PC-3 (cell line): ENCODE results near the gene TM9SF4. TPM values are rescaled to one million over a fixed set of nuclear protein-coding genes. Genes with fewer than 3 reads are reported as not detected.
A peak's percentile ranks its signal among the peaks of the same experiment; 100 is the strongest.

Source experiments
- ATAC-seq: fragments of 200-7000 bp; cut with Tn5 transposase; 2 replicates; pipeline ENCODE4 v1.9.1; 2020; ENCODE audit warnings: mild to moderate bottlenecking, moderate library complexity
- BruUV-seq: library from RNA; stranded (reverse); fragments of 400-500 nt; replicated peaks from 2 replicates; lab custom pipeline; 2021; lab: Mats Ljungman, UMichigan
- CTCF ChIA-PET: fragments of 300-600 bp; sonication (Branson Sonifier 250); formaldehyde crosslinking; loops from one replicate; lab custom pipeline; 2022; ENCODE audit warnings: antibody characterized with exemption; lab: Charles Lee
- POLR2A ChIA-PET: fragments of 300-600 bp; sonication (Branson Sonifier 250); formaldehyde crosslinking; loops from one replicate; lab custom pipeline; 2022; ENCODE audit warnings: antibody characterized with exemption; ENCODE audit not compliant: unreplicated experiment; lab: Charles Lee
- DNase-seq: peaks from one replicate; pipeline ENCODE4 v3.0.0-alpha.2; 2015
- H2AFZ ChIP-seq: fragments of 300-600 bp; sonication (generic); 2 replicates; pipeline ENCODE4 v1.6.0; 2016; ENCODE audit warnings: antibody characterized with exemption, low read length
- H3F3A ChIP-seq: fragments of 300-600 bp; sonication (generic); one replicate; pipeline ENCODE4 v1.6.0; 2017; ENCODE audit warnings: antibody characterized with exemption, low read length, control low read depth, mild to moderate bottlenecking; ENCODE audit not compliant: unreplicated experiment
- H3K27ac ChIP-seq: fragments of 300-600 bp; sonication (generic); 2 replicates; pipeline ENCODE4 v1.5.1; 2016; ENCODE audit warnings: mild to moderate bottlenecking, low read length
- H3K27me3 ChIP-seq: fragments of 300-600 bp; sonication (generic); 2 replicates; pipeline ENCODE4 v1.6.1; 2016; ENCODE audit warnings: low read length, mixed read lengths
- H3K36me3 ChIP-seq: fragments of 300-600 bp; sonication (generic); 2 replicates; pipeline ENCODE4 v1.6.1; 2016; ENCODE audit warnings: low read depth, mixed run types, low read length, mixed read lengths
- H3K4me1 ChIP-seq: fragments of 300-600 bp; sonication (generic); 2 replicates; pipeline ENCODE4 v1.5.1; 2016; ENCODE audit warnings: low read length; ENCODE audit not compliant: insufficient read depth
- H3K4me2 ChIP-seq: fragments of 300-600 bp; sonication (generic); 2 replicates; pipeline ENCODE4 v1.6.0; 2016; ENCODE audit warnings: low read length
- H3K4me3 ChIP-seq: fragments of 300-600 bp; sonication (generic); 2 replicates; pipeline ENCODE4 v1.5.1; 2016; ENCODE audit warnings: mild to moderate bottlenecking, low read length, mixed read lengths
- H3K79me2 ChIP-seq: fragments of 300-600 bp; sonication (generic); 2 replicates; pipeline ENCODE4 v1.6.1; 2017; ENCODE audit warnings: low read length, mixed read lengths
- H3K9ac ChIP-seq: fragments of 300-600 bp; sonication (generic); 2 replicates; pipeline ENCODE4 v1.6.0; 2016; ENCODE audit warnings: mild to moderate bottlenecking, low read length
- H3K9me2 ChIP-seq: fragments of 300-600 bp; sonication (generic); replicated peaks from 2 replicates; pipeline ENCODE4 v1.6.1; 2016; ENCODE audit warnings: mixed run types, low read length, mixed read lengths
- H3K9me3 ChIP-seq: fragments of 300-600 bp; sonication (generic); 2 replicates; pipeline ENCODE4 v1.6.1; 2016; ENCODE audit warnings: low read length, mixed read lengths
- H4K20me1 ChIP-seq: fragments of 300-600 bp; sonication (generic); 2 replicates; pipeline ENCODE4 v1.6.1; 2016; ENCODE audit warnings: low read length, mixed read lengths
- EZH2 ChIP-seq: fragments of 300-600 bp; sonication (generic); IDR thresholded peaks from one replicate; pipeline ENCODE4 v1.6.1; 2017; ENCODE audit warnings: antibody characterized with exemption, mild to moderate bottlenecking, low read length; ENCODE audit not compliant: unreplicated experiment
- EZH2phosphoT487 ChIP-seq: fragments of 300-600 bp; sonication (generic); IDR thresholded peaks from 2 replicates; pipeline ENCODE4 v1.6.1; 2018; ENCODE audit warnings: mild to moderate bottlenecking, antibody characterized with exemption, low read length, borderline replicate concordance
- intact Hi-C: fragments of 100-400 bp; cut with micrococcal nuclease; formaldehyde crosslinking; loops from 2 replicates; pipeline ENCODE4 v1.9.0; 2023
- total RNA-seq: library from RNA; depleted of rRNA; stranded (reverse); fragments of >200 nt; gene quantifications from 2 replicates; pipeline ENCODE4 v1.2.3, GENCODE V29; 2014
- TF ChIP-seq, protein P1 (sequence below): fragments of 300-600 bp; sonication (generic); conservative IDR thresholded peaks from 2 replicates; pipeline ENCODE4 v1.5.1; 2017; ENCODE audit warnings: antibody characterized with exemption, low read depth, mild to moderate bottlenecking, low read length

The TM9SF4 gene
- total RNA-seq, 1 experiment from 2014 or later, result 32.6 TPM

- 0 out of 2 replicates have a peak overlapping the region, but pooled peaks have one; percentile 89 for H2AFZ ChIP-seq
Observed at GRCh38 chr20:32208499-32209154, 99.1 kb downstream of the TM9SF4 start.

GRCh38 chr20:32209850-32210605, 100.5 kb downstream of the TM9SF4 start:
- no peak overlapping the region for H3K27ac ChIP-seq
- H2AFZ ChIP-seq, result no peak overlapping the region
- no peaks in the 10 kb centered on the region for H3F3A ChIP-seq
- H3K4me3 ChIP-seq, result no peak overlapping the region
- ChIA-PET CTCF (no interaction called here), POLR2A (no interaction called here)
- intact Hi-C loops, result loop anchor here (5.0 to 10.0 kb wide), 3 partner anchors 47 to 145 kb away; partner anchors contain the start of gene ASXL1
- no peaks in the 10 kb centered on the region for H3K9me3 ChIP-seq
- peaks cover 16% of the 10 kb centered on the region; the same call in 1 of the 2 replicates for H4K20me1 ChIP-seq
- ATAC-seq (no peak), DNase-seq (no peak)
- no TSS peak for BruUV-seq
- peaks cover 30% of the 10 kb centered on the region for H3K4me1 ChIP-seq
- H3K4me2 ChIP-seq, result no peak overlapping the region
- H3K36me3 ChIP-seq, result peaks cover 14% of the 10 kb centered on the region; the same call in 1 of the 2 replicates
- H3K27me3 ChIP-seq, result no peaks in the 10 kb centered on the region
- H3K79me2 ChIP-seq, result peaks cover 64% of the 10 kb centered on the region
- no peak for TF ChIP-seq EZH2
- no peak for TF ChIP-seq EZH2phosphoT487
- TF ChIP-seq, protein P1, sequence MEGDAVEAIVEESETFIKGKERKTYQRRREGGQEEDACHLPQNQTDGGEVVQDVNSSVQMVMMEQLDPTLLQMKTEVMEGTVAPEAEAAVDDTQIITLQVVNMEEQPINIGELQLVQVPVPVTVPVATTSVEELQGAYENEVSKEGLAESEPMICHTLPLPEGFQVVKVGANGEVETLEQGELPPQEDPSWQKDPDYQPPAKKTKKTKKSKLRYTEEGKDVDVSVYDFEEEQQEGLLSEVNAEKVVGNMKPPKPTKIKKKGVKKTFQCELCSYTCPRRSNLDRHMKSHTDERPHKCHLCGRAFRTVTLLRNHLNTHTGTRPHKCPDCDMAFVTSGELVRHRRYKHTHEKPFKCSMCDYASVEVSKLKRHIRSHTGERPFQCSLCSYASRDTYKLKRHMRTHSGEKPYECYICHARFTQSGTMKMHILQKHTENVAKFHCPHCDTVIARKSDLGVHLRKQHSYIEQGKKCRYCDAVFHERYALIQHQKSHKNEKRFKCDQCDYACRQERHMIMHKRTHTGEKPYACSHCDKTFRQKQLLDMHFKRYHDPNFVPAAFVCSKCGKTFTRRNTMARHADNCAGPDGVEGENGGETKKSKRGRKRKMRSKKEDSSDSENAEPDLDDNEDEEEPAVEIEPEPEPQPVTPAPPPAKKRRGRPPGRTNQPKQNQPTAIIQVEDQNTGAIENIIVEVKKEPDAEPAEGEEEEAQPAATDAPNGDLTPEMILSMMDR, result no peak
- H3K9ac ChIP-seq, result no peak overlapping the region
- H3K9me2 ChIP-seq, result no peaks in the 10 kb centered on the region

More at GRCh38 chr20:32208499-32209154, 99.1 kb downstream of the TM9SF4 start:
- DNase-seq, result no peak
- peak overlapping the region; percentile 97 for H3K4me3 ChIP-seq
- peaks cover 78% of the 10 kb centered on the region for H3K79me2 ChIP-seq
- H3K9ac ChIP-seq, result peak overlapping the region; percentile 99
- H3K36me3 ChIP-seq, result peaks cover 9% of the 10 kb centered on the region; the same call in 1 of the 2 replicates
- H3K27me3 ChIP-seq, result no peaks in the 10 kb centered on the region
- ChIA-PET CTCF (no interaction called here), POLR2A (no interaction called here)
- no peak for ATAC-seq
- intact Hi-C loops, result loop anchor here (5.0 to 10.0 kb wide), 3 partner anchors 49 to 146 kb away; partner anchors contain the start of gene ASXL1
- H3K4me1 ChIP-seq, result peaks cover 42% of the 10 kb centered on the region
- TF ChIP-seq, protein P1, result no peak
- no peak for TF ChIP-seq EZH2phosphoT487
- no peak for TF ChIP-seq EZH2
- peak overlapping the region; percentile 87 for H3K4me2 ChIP-seq
- peaks cover 21% of the 10 kb centered on the region; the same call in 1 of the 2 replicates for H4K20me1 ChIP-seq
- H3F3A ChIP-seq, result no peaks in the 10 kb centered on the region
- no TSS peak for BruUV-seq
- no peaks in the 10 kb centered on the region for H3K9me2 ChIP-seq
- H3K27ac ChIP-seq, result no peak overlapping the region
- H3K9me3 ChIP-seq, result no peaks in the 10 kb centered on the region
